HepG2 (cell line): ENCODE results near the gene CHRD. TPM values are rescaled to one million over a fixed set of nuclear protein-coding genes. Genes with fewer than 3 reads are reported as not detected.

ENCODE experiments used
- ATAC-seq: fragments of 200-7000 bp; cut with Tn5 transposase; 3 replicates; pipeline ENCODE4 v1.9.1; 2020; ENCODE audit warnings: mild to moderate bottlenecking, moderate library complexity
- Bru-seq: library from RNA; stranded (reverse); fragments of 400-500 nt; gene quantifications from one replicate; lab custom pipeline; 2021; lab: Mats Ljungman, UMichigan
- BruChase-seq, 2 experiments: library from RNA; stranded (reverse); fragments of 400-500 nt; gene quantifications; one replicate each; lab custom pipeline; 2021; lab: Mats Ljungman, UMichigan
- BruUV-seq: library from RNA; stranded (reverse); fragments of 400-500 nt; replicated peaks from 2 replicates; lab custom pipeline; 2021; lab: Mats Ljungman, UMichigan
- CTCF ChIA-PET: fragments of 300-600 bp; formaldehyde crosslinking; extraction: SDS; loops from one replicate; lab custom pipeline; 2021; ENCODE audit warnings: low total read pairs, inconsistent platforms, low intra/inter-chr PET ratio; lab: Yijun Ruan, JAX
- POLR2A ChIA-PET: fragments of 350-600 bp; sonication (Branson Sonifier 250); formaldehyde crosslinking; loops from one replicate; lab custom pipeline; 2020; ENCODE audit warnings: antibody characterized with exemption, inconsistent platforms; lab: Yijun Ruan, JAX
- DNase-seq: peaks from one replicate; pipeline ENCODE4 v3.0.0-alpha.2; 2015; ENCODE audit warnings: low spot score
- FAIRE-seq: peaks from 3 replicates; lab custom pipeline; 2011; peaks lifted over from hg19 to GRCh38; lab: Jason Lieb, UNC
- H2AFZ ChIP-seq: one replicate; pipeline ENCODE4 v1.6.1; 2011; ENCODE audit warnings: low read length, inconsistent platforms
- H3K27ac ChIP-seq: fragments of 300-600 bp; 3 replicates; pipeline ENCODE4 v1.8.0; 2011; ENCODE audit warnings: mixed run types, mild to moderate bottlenecking, mixed read lengths, low read length, inconsistent platforms; ENCODE audit not compliant: insufficient read depth; ENCODE audit errors: extremely low read length
- H3K27me3 ChIP-seq, 2 experiments: fragments of 200-600 bp in 1 of 2; 2 replicates in 1 of 2; 3 replicates in 1 of 2; pipeline versions ENCODE4 v1.6.0 to v1.8.0; 2011; ENCODE audit warnings: low read length in 2 of 2, mild to moderate bottlenecking in 2 of 2, moderate library complexity in 2 of 2, inconsistent platforms in 1 of 2; ENCODE audit not compliant: insufficient read depth in 2 of 2, control insufficient read depth in 1 of 2
- H3K36me3 ChIP-seq, 2 experiments: fragments of 200-600 bp in 1 of 2; replicated peaks in 1 of 2; 2 replicates in 1 of 2; 3 replicates in 1 of 2; pipeline versions ENCODE4 v1.5.1 to v1.8.0; 2011; ENCODE audit warnings: low read length in 2 of 2, inconsistent platforms in 1 of 2; ENCODE audit not compliant: insufficient read depth in 2 of 2, control insufficient read depth in 1 of 2
- H3K4me1 ChIP-seq: 2 replicates; pipeline ENCODE4 v1.5.1; 2012; ENCODE audit warnings: low read length, inconsistent platforms; ENCODE audit not compliant: insufficient read depth
- H3K4me2 ChIP-seq: 2 replicates; pipeline ENCODE4 v1.6.0; 2011; ENCODE audit warnings: low read depth, low read length, inconsistent platforms
- H3K4me3 ChIP-seq, 3 experiments: fragments of 200-600 bp in 1 of 3; sonication (generic), shearing (Covaris generic) in 1 of 3; replicated peaks in 1 of 3; 2 replicates each; pipeline ENCODE4 v1.5.1; 2011 to 2016; ENCODE audit warnings: low read length in 3 of 3, inconsistent platforms in 2 of 3, low read depth in 2 of 3, mild to moderate bottlenecking in 2 of 3, control low read depth in 1 of 3, mixed read lengths in 1 of 3; ENCODE audit not compliant: insufficient read depth in 1 of 3
- H3K79me2 ChIP-seq: one replicate; pipeline ENCODE4 v1.6.1; 2011; ENCODE audit warnings: low read length, inconsistent platforms; ENCODE audit not compliant: insufficient read depth
- H3K9ac ChIP-seq: 2 replicates; pipeline ENCODE4 v1.6.0; 2011; ENCODE audit warnings: mild to moderate bottlenecking, low read depth, low read length, inconsistent platforms; ENCODE audit not compliant: insufficient read depth
- H3K9me3 ChIP-seq: 2 replicates; pipeline ENCODE4 v1.5.1; 2012; ENCODE audit warnings: mild to moderate bottlenecking, low read length
- H4K20me1 ChIP-seq: 2 replicates; pipeline ENCODE4 v1.6.0; 2011; ENCODE audit warnings: inconsistent platforms, mild to moderate bottlenecking, low read length, moderate library complexity; ENCODE audit not compliant: insufficient read depth
- HES4 ChIP-seq: sonication (generic); formaldehyde crosslinking; IDR thresholded peaks from 2 replicates; pipeline ENCODE4 v1.9.0; 2021; ENCODE audit warnings: mild to moderate bottlenecking, missing genetic modification reagents, borderline replicate concordance
- HNRNPK ChIP-seq: fragments of 200-400 bp; formaldehyde crosslinking; IDR thresholded peaks from 2 replicates; pipeline ENCODE4 v1.6.1; 2018; ENCODE audit warnings: low read length, low read depth, moderate library complexity, mild to moderate bottlenecking; ENCODE audit not compliant: poor library complexity, severe bottlenecking
- IKZF1 ChIP-seq: fragments of 450-650 bp; IDR thresholded peaks from 2 replicates; pipeline ENCODE4 v1.7.1; 2016
- MED13 ChIP-seq: sonication (generic); formaldehyde crosslinking; IDR thresholded peaks from 2 replicates; pipeline ENCODE4 v1.5.0; 2020; ENCODE audit warnings: missing genetic modification reagents
- NFE2L1 ChIP-seq: sonication (generic); formaldehyde crosslinking; IDR thresholded peaks from 2 replicates; pipeline ENCODE4 v1.4.0; 2020; ENCODE audit warnings: missing genetic modification reagents, mild to moderate bottlenecking, borderline replicate concordance
- NFKB2 ChIP-seq: sonication (generic); formaldehyde crosslinking; IDR thresholded peaks from 2 replicates; pipeline ENCODE4 v1.4.0; 2020; ENCODE audit warnings: missing genetic modification reagents, borderline replicate concordance
- RBFOX2 ChIP-seq: fragments of 200-400 bp; formaldehyde crosslinking; IDR thresholded peaks from 2 replicates; pipeline ENCODE4 v1.6.1; 2017; ENCODE audit warnings: low read depth, mild to moderate bottlenecking, low read length
- SAP130 ChIP-seq: IDR thresholded peaks from 2 replicates; pipeline ENCODE4 v1.6.1; 2016; ENCODE audit warnings: low read depth
- ZNF607 ChIP-seq: sonication (generic); formaldehyde crosslinking; IDR thresholded peaks from 2 replicates; pipeline ENCODE4 v1.5.1; 2020; ENCODE audit warnings: missing genetic modification reagents, mild to moderate bottlenecking, borderline replicate concordance
- WGBS: methylation state at CpG from one replicate; pipeline ENCODE4 v1.1.6; 2017; ENCODE audit warnings: low lambda C conversion rate; 5-methylcytosine and 5-hydroxymethylcytosine counted together
- in situ Hi-C: cut with HindIII; loops from 2 replicates; pipeline ENCODE4 v1.10.0; 2017; ENCODE audit warnings: low pct_unique_long_range_greater_than_20kb; ENCODE audit not compliant: extremely low pct_ligation_motif_present
- intact Hi-C: fragments of 100-400 bp; cut with micrococcal nuclease; formaldehyde crosslinking; loops from one replicate; pipeline ENCODE4 v1.10.0; 2022; ENCODE audit not compliant: unreplicated experiment
- long read RNA-seq, 2 experiments: library from RNA in 1 of 2; library from polyadenylated mRNA in 1 of 2; stranded (forward) in 1 of 2; unstranded in 1 of 2; transcript quantifications; one replicate each; pipeline ENCODE4 v2.0.0, GENCODE V29; 2019 to 2022
- polyA minus RNA-seq, 3 experiments: library from RNA; depleted of rRNA, polyadenylated mRNA; stranded (reverse); fragments of >200 nt; gene quantifications; 2 replicates each; pipeline ENCODE4 v1.2.3, GENCODE V29; 2011; ENCODE audit warnings: low replicate concordance in 1 of 3
- polyA plus RNA-seq, 8 experiments: library from polyadenylated mRNA; depleted of rRNA in 3 of 8; stranded (reverse) in 7 of 8; unstranded in 1 of 8; fragments of >200 nt; fragmentation: Illumina TruSeq in 4 of 8; extraction: Trizol in 4 of 8; gene quantifications; 2 replicates each; pipeline versions ENCODE4 v1.2.1 to v1.2.3, GENCODE V29; 2011 to 2016; ENCODE audit warnings: low read depth in 4 of 8, missing spikeins in 1 of 8, mixed read lengths in 1 of 8; ENCODE audit not compliant: insufficient read depth in 1 of 8
- total RNA-seq, 5 experiments: library from RNA; depleted of rRNA; stranded (reverse); fragments of >200 nt; fragmentation: Illumina TruSeq; extraction: Trizol; gene quantifications; 2 replicates each; pipeline ENCODE4 v1.2.3, GENCODE V29; 2016; ENCODE audit warnings: low read depth in 1 of 5
- TF ChIP-seq, protein P1 (sequence below): sonication (generic); formaldehyde crosslinking; IDR thresholded peaks from 2 replicates; pipeline ENCODE4 v1.8.1; 2022; ENCODE audit warnings: low read depth, mild to moderate bottlenecking, missing genetic modification reagents
- TF ChIP-seq, protein P2 (sequence below), 2 experiments: sonication (generic) in 1 of 2; formaldehyde crosslinking in 1 of 2; IDR thresholded peaks; 2 replicates each; pipeline versions ENCODE4 v1.4.0 to v1.6.1; 2018 to 2020; ENCODE audit warnings: missing genetic modification reagents in 2 of 2, borderline replicate concordance in 1 of 2, low read depth in 1 of 2, mild to moderate bottlenecking in 1 of 2, missing biosample characterization in 1 of 2

The CHRD gene
- total RNA-seq (2016; rRNA removed; fragmentation: Illumina TruSeq; extraction: Trizol): 3.4 and 22.2 TPM in 2 replicates
- 16.0 and 17.2 TPM in 2 replicates for total RNA-seq (2016; cell fraction: cytosol; rRNA removed; fragmentation: Illumina TruSeq; extraction: Trizol; ENCODE audit: low read depth)
- total RNA-seq (2016; cell fraction: insoluble cytoplasmic fraction; rRNA removed; fragmentation: Illumina TruSeq; extraction: Trizol): 2.6 and 23.2 TPM in 2 replicates
- 2.9 and 4.1 TPM in 2 replicates for total RNA-seq (2016; cell fraction: membrane; rRNA removed; fragmentation: Illumina TruSeq; extraction: Trizol)
- total RNA-seq (2016; cell fraction: nucleus; rRNA removed; fragmentation: Illumina TruSeq; extraction: Trizol): 31.4 and 33.6 TPM in 2 replicates
- polyA plus RNA-seq (2011; rRNA removed): 35.2 and 59.2 TPM in 2 replicates
- polyA plus RNA-seq (2011; cell fraction: cytosol; rRNA removed): 5.2 and 6.9 TPM in 2 replicates
- polyA plus RNA-seq (2011; cell fraction: nucleus; rRNA removed): 977 and 1,005 TPM in 2 replicates
- 28.8 and 40.2 TPM in 2 replicates for polyA plus RNA-seq (2012)
- 0.42 and 0.59 TPM in 2 replicates for polyA plus RNA-seq (2016; cell fraction: cytosol; fragmentation: Illumina TruSeq; extraction: Trizol; ENCODE audit: low read depth)
- 2.7 and 3.7 TPM in 2 replicates for polyA plus RNA-seq (2016; cell fraction: insoluble cytoplasmic fraction; fragmentation: Illumina TruSeq; extraction: Trizol; ENCODE audit: low read depth)
- polyA plus RNA-seq (2016; cell fraction: membrane; fragmentation: Illumina TruSeq; extraction: Trizol; ENCODE audit: low read depth): 1.1 and 1.5 TPM in 2 replicates
- polyA plus RNA-seq (2016; cell fraction: nucleus; fragmentation: Illumina TruSeq; extraction: Trizol; ENCODE audit: insufficient read depth, low read depth): 155 and 159 TPM in 2 replicates
- 1.3 and 22.4 TPM in 2 replicates for polyA minus RNA-seq (2011; rRNA and poly(A)+ RNA removed; ENCODE audit: low replicate concordance)
- polyA minus RNA-seq (2011; cell fraction: cytosol; rRNA and poly(A)+ RNA removed): 3.4 and 5.3 TPM in 2 replicates
- polyA minus RNA-seq (2011; cell fraction: nucleus; rRNA and poly(A)+ RNA removed): 74.3 and 78.8 TPM in 2 replicates
- Bru-seq, nascent RNA: percentile 61 among the genes with signal in this experiment
- percentile 81 among the genes with signal in this experiment for BruChase-seq, experiment 1, labeled RNA remaining after a 6-hour chase
- percentile 73 among the genes with signal in this experiment for BruChase-seq, experiment 2, labeled RNA remaining after a 2-hour chase
- long read RNA-seq, experiment 1, partial matches to known transcripts: 5 of 7 reads
- long read RNA-seq, experiment 1, other reads (novel, unspliced or antisense): 2 of 7 reads
- long read RNA-seq, experiment 2, partial matches to known transcripts: 10 of 20 reads
- long read RNA-seq, experiment 2, other reads (novel, unspliced or antisense): 7 of 20 reads

DNA sequence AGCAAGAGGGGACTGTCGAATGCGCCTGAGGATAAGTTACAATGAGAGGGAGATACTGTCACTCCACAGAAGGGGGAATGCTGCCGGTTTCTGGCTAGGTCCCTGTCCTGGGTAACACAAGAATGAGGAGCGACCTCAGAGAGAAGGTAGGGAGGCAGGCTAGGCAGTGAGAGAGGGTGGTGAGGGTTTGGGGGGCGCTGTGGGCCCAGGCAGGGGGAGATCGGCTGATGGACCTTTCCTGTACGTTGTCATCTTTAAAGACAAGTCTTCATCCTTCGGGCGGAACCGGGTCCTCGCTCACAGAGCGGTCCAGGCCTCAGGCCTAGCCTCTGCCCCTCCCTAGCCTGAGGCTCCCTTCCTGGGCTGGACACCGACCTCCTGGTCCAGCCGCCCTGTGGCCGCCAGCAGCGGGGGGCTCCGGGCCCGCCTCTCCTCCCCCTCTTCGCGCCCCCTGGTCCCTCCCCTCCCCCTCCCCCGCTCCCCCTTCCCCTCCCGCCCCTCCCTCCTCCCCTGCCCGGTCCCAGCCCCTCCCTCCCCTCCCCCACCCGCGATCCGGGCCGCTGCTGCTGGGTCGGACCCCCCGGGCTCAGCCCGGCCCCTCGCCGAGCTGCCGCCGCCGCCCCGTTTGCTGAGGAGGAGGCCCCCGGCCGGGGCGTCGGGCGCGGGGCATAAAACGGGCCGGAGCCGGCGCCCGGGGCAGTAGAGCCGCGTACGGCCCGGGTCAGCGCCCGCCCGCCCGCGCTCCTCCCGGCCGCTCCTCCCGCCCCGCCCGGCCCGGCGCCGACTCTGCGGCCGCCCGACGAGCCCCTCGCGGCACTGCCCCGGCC lies at the start of gene CHRD:
CHRD (plus strand) TSS at position 697 of the 827 bp plus-strand sequence. CDS start 265 bp downstream, outside the sequence.
- Histone ChIP-seq H3K9me3 (no peaks in the 10 kb centered on the region), H3K27me3 (no peaks in the 10 kb centered on the region; a peak in 1 of 5 replicates), H3K36me3 (peaks cover 10 to 27% of the 10 kb centered on the region in 2 experiments; a peak in 4 of 5 replicates), H2AFZ (no peak within 1 kb of the TSS), H3K27ac (peak within 1 kb of the TSS; percentile 90), H3K4me3 (peak within 1 kb of the TSS; percentile 79 to 90 (median 90)), H3K9ac (peak within 1 kb of the TSS; percentile 83), H3K4me2 (peak within 1 kb of the TSS; percentile 97), H3K79me2 (peaks cover 25% of the 10 kb centered on the region), H3K4me1 (peaks cover 27% of the 10 kb centered on the region), H4K20me1 (0 out of 2 replicates have a peak, but pooled peaks cover 3% of the 10 kb centered on the region)
- ChIA-PET POLR2A (interaction anchor here (1.0 to 2.2 kb wide), 6 partner anchors 8 to 34 kb away, joined by 4 to 14 read pairs (median 5); partner anchors contain the start of genes CLCN2 and POLR2H), CTCF (no interaction called here)
- no peak for DNase-seq
- peak; percentile 51 for ATAC-seq
- intact Hi-C loops (loop anchor here (2.0 kb wide), 1 partner anchor 37 kb away; no protein-coding TSS in a partner anchor), in situ Hi-C loops (loop anchor here (10.0 kb wide), 2 partner anchors 85 to 135 kb away; no protein-coding TSS in a partner anchor)
- WGBS: 2% methylated on average over 22 of the region's 71 CpGs
- BruUV-seq: no TSS peak
- no peak for FAIRE-seq
- TF ChIP-seq, protein P1, sequence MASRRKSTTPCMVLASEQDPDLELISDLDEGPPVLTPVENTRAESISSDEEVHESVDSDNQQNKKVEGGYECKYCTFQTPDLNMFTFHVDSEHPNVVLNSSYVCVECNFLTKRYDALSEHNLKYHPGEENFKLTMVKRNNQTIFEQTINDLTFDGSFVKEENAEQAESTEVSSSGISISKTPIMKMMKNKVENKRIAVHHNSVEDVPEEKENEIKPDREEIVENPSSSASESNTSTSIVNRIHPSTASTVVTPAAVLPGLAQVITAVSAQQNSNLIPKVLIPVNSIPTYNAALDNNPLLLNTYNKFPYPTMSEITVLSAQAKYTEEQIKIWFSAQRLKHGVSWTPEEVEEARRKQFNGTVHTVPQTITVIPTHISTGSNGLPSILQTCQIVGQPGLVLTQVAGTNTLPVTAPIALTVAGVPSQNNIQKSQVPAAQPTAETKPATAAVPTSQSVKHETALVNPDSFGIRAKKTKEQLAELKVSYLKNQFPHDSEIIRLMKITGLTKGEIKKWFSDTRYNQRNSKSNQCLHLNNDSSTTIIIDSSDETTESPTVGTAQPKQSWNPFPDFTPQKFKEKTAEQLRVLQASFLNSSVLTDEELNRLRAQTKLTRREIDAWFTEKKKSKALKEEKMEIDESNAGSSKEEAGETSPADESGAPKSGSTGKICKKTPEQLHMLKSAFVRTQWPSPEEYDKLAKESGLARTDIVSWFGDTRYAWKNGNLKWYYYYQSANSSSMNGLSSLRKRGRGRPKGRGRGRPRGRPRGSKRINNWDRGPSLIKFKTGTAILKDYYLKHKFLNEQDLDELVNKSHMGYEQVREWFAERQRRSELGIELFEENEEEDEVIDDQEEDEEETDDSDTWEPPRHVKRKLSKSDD (CRISPR knock-in tag): no peak
- TF ChIP-seq RBFOX2 (peak; percentile 69), MED13 (0 out of 2 replicates have a peak, but pooled peaks have one; percentile 28), SAP130 (peak; percentile 51; the same call in 1 of the 2 replicates), HES4 (0 out of 2 replicates have a peak, but pooled peaks have one; percentile 37), IKZF1 (no peak), HNRNPK (peak; percentile 96), NFKB2 (CRISPR knock-in tag) (0 out of 2 replicates have a peak, but pooled peaks have one; percentile 45), NFE2L1 (0 out of 2 replicates have a peak, but pooled peaks have one; percentile 47), ZNF607 (CRISPR knock-in tag) (peak; percentile 29; the same call in 1 of the 2 replicates)
- TF ChIP-seq, protein P2, sequence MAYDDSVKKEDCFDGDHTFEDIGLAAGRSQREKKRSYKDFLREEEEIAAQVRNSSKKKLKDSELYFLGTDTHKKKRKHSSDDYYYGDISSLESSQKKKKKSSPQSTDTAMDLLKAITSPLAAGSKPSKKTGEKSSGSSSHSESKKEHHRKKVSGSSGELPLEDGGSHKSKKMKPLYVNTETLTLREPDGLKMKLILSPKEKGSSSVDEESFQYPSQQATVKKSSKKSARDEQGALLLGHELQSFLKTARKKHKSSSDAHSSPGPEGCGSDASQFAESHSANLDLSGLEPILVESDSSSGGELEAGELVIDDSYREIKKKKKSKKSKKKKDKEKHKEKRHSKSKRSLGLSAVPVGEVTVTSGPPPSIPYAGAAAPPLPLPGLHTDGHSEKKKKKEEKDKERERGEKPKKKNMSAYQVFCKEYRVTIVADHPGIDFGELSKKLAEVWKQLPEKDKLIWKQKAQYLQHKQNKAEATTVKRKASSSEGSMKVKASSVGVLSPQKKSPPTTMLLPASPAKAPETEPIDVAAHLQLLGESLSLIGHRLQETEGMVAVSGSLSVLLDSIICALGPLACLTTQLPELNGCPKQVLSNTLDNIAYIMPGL (CRISPR knock-in tag; IDR thresholded peaks at IDR 0.05; ENCODE audit: borderline replicate concordance in 1 of 2, low read depth in 1 of 2): 0 out of 4 replicates have a peak, but pooled peaks have one; percentile 21 to 23
